GM12892 (cell line): ENCODE data around the gene KRTAP13-3.

Source experiments
- DNase-seq: peaks from one replicate; pipeline ENCODE4 v3.0.0; 2011; ENCODE audit not compliant: insufficient read length
- FAIRE-seq: peaks from 2 replicates; lab custom pipeline; 2011; peaks lifted over from hg19 to GRCh38; lab: Jason Lieb, UNC
- POLR2A ChIP-seq: IDR thresholded peaks from 2 replicates; pipeline ENCODE4 v1.6.1; 2011; ENCODE audit warnings: low read depth, low read length, control low read depth
- POLR2AphosphoS5 ChIP-seq: IDR thresholded peaks from 2 replicates; pipeline ENCODE4 v1.6.1; 2011; ENCODE audit warnings: low read depth, low read length, control low read depth
- TAF1 ChIP-seq: IDR thresholded peaks from 2 replicates; pipeline ENCODE4 v1.6.1; 2011; ENCODE audit warnings: low read depth, mild to moderate bottlenecking, control low read depth, low read length, borderline replicate concordance

Gene KRTAP13-3

DNA sequence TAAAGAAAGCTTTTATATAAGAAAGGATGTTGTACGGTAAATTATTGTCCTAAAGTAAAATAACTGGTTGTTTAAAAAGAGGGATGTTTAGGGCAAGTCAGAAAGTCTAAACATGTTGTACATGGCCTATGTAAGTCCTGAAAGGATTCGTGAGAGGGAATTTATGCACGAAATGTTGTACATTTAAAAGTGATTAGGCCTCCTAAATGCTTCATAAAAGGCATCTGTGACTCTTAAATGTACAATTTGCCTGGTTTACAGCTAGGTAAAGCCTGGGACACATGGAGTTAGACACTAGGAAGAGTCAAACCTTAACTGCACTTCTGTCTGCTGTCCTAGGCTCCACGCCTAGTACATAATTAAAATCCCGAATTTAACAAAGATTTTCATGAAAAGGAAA is 9.7 kb downstream of the KRTAP13-3 start:
- no peak for TF ChIP-seq POLR2A
- no peak for TF ChIP-seq TAF1
- TF ChIP-seq POLR2AphosphoS5, result no peak
- DNase-seq (no peak), FAIRE-seq (no peak)

DNA sequence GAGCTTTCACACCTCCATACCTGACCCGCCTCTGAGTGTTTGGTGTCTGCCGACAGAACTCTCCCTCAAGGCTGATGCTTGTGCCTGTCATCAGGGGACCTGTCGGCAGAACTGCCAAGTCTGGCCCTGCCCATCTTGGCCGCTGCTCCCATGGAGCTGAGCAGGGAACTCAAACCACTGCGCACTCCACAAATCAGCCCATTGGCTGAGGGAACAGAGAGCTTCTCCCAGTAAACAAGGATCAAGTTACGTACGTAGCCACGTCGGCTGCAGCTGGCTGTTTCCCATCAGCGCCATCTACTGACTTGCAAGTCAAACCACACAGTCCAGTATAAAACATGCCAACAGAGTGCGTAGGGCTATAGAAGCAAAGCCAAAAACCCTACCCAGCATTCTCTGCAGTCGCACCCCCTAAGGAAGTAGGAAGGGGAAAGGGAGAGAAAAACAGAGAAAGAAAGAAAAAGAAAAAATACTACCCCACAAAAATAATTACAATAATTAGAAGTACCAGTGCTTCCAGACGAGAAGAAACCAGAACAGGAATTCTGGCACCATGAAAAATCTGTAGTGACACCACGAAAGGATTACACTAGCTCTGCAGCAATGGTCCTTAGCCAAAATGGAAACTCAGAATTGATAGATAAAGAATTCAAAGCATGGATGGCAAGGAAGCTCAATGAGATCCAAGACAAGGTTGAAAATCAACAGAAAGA is 16.8 kb downstream of the KRTAP13-3 start:
- TF ChIP-seq TAF1 (no peak), POLR2AphosphoS5 (no peak), POLR2A (no peak)
- FAIRE-seq (no peak), DNase-seq (no peak)

GRCh38 chr21:30395731-30396130 is 30.0 kb downstream of the KRTAP13-3 start, which contains the start of gene KRTAP13-1:
Gene KRTAP13-1, plus strand, starts transcription at chr21:30396031. Its CDS starts 56 bp downstream, at chr21:30396087.
- FAIRE-seq (no peak), DNase-seq (no peak)
- no peak for TF ChIP-seq TAF1
- TF ChIP-seq POLR2AphosphoS5, result no peak
- no peak for TF ChIP-seq POLR2A

DNA sequence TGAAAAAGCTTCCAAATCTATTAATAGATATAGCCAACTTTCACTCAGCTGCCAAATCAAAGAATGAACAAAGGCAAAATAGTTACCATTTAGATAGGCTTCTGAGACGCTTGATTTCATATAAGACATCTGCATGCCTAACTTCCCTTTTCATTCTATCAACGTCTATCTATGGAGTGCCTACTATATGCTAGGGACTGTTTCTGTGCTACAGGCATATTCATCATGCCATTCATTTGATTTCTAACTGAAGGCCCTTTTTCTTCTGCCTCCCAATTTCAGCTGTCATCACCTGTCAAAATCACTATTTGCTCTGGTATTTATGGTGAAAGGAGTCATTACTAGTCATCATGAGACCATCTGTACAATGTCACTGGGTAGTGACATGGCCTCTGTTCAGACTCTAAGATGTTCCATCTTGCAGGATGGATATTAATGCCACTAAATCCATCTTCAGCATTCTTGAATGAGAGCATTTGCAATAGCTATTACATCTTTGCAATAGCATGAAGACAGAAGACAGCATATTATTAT is 34.2 kb downstream of the KRTAP13-3 start:
- DNase-seq (no peak), FAIRE-seq (no peak)
- TF ChIP-seq POLR2AphosphoS5, result no peak
- no peak for TF ChIP-seq POLR2A
- TF ChIP-seq TAF1, result no peak

GRCh38 chr21:30382201-30382600 is 43.5 kb downstream of the KRTAP13-3 start:
- TF ChIP-seq POLR2AphosphoS5 (no peak), TAF1 (no peak), POLR2A (no peak)
- FAIRE-seq (no peak), DNase-seq (no peak)
